ELF-1 (cell line): ENCODE results near the gene TMEM107.

ENCODE experiments used
- DNase-seq: peaks from one replicate; pipeline ENCODE4 v3.0.0-alpha.2; 2016; ENCODE audit warnings: low read depth, low spot score

Gene TMEM107

DNA sequence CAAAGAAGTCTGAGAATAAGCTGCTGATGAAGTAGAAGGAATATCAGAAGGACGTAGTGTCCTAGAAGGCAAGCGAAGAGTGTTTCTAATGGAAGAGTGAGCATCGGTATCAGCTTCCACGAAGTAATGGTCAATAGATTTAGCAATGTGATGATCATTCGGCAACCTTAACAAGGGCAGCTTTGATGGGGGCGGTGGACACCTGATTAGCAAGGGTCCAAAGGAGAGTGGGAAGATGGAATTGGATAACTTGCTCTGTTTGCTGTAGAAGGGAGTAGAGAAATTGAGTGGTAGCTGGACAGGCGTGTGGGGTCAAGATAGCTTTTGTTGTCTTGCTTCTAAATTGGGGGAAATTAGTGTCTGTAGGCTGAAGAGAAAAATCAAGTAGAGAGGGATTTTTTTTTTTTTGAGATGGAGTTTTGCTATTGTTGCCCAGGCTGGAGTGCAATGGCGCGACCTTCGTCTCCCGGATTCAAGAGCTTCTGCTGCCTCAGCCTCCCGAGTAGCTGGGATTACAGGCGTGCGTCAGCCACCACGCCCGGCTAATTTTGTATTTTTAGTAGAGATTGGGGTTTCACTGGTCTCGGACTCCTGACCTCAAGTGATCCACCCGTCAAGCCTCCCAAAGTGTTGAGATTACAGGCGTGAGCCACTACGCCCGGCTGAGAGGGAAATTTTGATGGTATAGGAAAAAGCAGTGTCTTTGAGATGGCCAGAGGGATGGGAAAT, 38.4 kb downstream of the TMEM107 start:
- no peak for DNase-seq

DNA sequence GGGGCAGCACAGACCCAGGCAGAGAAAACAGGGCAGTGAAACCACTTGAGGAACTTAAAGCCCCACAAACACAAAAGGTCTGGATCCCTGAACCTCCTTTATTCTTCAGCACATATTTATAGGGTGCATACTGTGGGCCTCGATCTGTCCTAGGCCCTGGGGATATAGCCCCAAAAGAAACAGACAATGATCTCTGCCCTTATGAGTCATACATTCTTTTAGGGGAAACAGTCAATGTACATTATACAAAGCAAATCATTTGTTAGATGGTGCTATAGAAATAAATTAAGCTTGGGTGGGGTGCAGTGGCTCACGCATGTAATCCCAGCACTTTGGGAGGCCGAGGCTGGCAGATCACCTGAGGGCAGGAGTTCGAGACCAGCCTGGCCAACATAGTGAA, 42.2 kb downstream of the TMEM107 start:
- no peak for DNase-seq

DNA sequence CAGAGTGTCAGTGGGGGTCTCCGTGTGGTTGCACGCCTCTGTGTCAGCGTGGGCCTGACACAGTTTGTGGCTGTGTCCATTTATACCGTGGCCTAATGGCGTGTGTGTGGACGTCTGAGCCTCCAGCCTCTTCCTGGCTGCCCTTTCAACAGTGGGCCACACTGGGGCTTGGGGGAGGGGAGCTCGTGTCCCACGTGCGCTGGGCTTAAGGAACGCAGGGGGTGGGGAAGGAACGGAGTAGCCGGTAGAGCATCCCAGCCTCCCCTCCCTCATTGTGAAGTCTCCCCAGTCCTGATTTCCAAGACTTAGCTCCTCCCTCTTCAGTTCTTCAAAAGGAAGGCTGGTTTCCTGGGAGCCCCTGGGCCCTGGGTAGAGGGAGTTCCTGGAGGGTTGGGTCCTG, 42.8 kb downstream of the TMEM107 start:
- DNase-seq: peak; percentile 80

DNA sequence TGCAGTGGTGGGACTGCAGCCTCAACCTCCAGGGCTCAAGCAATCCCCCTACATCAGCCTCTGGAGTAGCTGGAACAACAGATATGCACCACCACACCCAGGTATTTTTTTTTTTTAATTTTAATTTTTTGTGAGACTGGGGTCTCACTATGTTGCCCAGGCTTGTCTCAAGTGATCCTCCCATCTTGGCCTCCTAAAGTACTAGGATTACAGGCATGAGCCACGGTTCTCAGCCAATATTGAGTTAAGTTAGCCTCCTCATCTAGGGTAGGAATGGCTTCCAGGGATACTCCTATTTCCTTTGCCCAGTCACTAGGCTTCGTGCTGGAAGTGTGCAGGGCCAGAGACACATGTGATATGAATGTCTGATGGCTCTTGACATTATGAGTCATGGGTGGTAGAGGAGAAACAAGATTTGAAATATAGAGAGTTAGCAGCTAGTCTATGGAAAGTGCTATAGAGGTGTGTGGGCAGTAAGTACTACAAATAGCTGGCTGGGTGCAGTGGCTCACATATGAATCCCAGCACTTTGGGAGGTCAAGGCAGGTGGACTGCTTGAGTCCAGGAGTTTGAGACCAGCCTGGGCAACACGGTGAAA, 44.2 kb downstream of the TMEM107 start:
- DNase-seq: no peak

DNA sequence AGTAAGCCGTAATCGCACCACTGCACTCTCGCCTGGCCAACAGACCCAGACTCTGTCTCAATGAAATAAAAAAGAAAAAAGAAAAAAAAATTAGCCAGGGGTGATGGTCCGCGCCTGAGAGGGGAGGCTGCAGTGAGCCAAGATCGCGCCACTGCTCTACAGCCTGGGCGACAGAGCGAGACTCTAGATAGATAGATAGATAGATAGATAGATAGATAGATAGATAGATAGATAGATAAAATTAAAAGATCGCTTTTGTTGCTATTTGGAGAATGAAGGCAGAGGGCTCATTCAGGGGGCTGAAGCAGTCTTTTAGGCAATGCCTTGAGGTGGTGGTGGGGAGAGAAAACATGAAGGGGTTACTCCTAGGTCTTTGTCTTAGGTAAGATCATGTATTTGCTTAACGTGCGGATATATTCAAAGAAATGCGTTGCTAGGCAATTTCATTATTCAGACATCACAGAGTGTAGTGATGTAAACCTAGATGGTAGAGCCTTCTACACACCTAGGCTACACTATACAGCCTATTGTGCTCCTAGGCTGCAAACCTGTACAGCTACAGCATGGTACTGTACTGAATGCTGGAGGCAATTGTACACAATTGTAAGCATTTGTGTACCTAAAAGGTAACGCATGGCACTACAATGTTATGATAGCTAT, 47.9 kb downstream of the TMEM107 start:
- no peak for DNase-seq

DNA sequence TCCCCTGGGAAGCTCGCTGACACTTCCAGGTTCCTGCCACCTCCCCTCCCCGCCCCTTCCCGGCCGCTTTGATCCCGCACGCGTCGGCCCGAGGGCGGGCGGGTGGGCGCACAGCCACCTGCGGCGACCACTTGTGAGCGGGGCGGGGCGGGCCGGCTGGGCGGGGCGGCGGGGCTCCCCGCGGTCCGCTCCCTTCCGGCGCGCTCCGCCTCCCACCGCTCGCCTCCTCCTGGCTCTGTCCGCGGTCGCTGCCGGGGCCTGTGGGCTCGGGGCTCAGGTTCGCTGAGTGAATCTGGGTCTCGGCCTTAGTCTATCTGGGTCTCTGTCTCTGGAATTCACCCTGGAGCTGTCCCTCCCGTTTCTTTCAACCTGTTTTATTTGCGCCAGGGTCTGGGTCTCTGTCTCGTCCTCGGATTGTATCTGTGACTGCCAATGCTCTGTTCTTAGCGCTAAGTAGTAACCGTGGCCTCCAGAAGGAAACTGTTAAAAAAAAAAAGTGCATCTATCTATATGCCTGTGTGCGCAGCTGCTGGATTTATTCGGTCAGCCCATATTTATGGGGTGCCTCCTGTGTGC, 49.6 kb downstream of the TMEM107 start:
- peak; percentile 72 for DNase-seq

DNA sequence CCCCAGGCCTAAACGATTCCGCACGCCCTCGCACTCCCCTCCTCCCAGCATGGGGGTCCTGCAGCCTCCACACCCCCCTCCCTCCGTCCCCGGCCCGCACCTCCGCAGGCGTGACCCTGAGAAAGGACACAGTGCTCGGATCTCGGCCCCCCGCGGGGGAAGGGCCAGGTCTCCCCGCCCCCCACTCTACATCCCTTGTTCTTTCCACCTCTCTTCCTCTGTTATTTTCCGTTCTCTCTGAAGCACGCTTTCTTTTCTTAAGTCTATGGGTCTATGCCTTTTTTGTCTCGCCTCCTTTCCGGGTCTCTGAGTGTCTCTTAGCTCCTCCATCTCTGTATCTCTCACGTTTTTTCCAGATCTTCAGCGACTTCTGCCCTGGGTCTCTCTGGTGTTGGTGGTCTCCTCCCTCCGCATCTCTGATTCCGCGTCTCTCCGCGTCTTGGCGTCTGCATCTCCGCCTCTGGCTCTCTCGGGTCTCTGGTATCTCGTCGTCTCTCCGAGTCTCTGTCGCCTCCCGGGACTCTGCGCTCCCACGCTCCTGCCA, 50.2 kb downstream of the TMEM107 start:
- DNase-seq: peak; percentile 66

DNA sequence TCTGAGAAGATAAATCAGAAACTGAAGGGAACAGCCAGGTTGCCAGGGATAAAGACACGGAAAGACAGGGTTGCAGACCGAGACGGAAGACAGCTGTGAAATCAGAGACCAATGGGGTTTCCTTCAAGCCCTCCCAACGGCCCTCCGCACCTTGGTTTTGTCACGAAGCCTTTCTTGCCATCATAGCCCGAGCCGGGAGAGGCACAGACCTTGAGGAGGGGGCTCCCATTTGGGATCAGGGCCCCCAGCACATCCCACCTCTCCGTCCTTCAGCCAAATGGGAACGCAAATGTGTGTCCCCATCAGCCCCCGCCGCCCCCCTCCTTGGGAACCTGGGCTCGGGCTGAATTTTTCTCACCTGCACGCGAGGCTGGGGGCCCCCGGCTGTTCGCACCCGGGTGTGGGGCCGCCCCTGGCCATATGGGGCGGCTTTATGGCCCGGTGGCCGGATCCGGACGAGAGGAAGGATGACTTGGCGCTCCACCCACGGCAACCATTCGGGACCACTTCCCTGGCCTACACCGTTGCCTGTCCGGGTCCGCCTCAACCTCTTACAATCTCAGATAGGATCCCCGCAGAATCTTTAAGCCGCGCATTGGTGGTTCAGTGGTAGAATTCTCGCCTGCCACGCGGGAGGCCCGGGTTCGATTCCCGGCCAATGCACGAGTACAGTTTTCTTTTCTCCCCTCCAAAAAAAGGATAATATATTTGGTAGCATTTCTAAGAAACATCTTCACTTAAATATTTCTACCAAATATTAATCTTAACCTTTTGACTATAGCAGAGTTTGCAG, 50.8 kb downstream of the TMEM107 start:
- peak; percentile 90 for DNase-seq

DNA sequence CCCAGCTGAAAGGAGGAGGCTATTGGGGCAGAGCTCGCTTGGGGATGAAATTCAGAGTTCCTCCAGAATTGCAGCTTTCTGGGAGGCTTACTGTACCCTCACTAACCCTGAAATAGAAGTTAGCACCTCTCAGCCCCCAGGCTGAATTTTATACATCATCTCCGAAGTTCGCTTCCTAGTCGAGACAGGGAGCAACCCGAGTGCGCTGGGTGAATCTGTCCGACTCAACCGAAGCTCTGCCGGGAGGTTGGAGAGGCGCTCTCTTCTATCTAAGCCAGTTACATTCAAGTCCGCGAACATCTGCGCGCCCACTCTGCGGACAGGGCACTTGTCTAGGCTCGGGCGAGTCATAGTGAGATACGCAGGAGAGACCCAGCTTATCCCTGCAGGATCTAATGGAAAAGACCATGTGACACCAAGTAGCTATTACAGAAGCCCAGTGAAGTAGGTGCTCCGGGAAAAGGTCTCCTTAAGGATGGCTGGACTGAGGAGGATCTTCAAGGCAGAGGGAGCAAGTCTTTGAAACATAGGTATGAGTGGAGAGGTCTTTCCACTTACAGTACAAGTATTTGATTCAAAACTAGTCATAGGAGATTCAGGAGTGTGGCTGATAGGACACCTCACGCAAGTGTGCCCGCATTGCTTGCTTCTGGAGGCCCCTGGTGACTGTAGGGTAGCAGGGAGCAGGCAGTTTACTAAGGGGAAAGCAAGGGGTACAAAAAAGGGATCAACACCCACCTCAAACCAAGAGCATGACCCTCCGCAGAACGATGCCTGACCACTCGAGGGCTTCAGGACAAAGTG, 51.6 kb downstream of the TMEM107 start:
- DNase-seq: peak; percentile 50

DNA sequence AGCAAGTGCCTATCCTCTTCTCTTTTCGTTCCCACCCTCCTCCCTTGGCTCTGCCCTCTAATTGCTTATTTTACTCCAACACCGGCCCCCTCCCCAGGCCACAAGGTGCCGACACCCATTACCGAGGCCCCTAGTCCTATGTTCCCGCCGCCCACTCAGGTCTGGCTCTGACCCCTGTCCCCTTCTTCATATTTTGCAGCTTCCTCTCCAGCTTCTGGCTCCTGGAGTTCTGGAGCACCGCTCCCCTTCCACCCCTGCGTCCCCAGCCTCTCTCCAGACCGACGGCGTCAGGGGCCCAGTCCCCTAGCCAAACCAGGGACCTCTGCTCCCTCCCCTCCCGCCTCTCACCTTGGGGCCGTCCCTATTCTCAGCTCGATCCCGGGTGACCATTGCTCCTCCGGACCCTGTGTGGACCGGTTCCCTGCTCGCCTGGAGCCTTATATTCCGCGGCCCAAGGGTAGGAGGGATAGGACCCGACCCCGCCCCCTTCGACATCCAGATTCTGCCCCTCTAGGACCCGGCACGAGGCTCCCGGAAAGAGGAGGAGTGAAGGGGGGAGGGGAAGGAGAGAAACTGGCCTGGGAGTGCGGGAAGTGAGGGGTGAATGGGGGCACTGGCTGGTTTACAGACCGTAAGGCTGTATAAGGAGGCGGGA, 52.4 kb downstream of the TMEM107 start, which contains the start of gene HES7:
Gene HES7 (minus strand): TSS at position 412 of the 655 bp plus-strand sequence. CDS start 22 bp downstream, at position 390.
- DNase-seq: peak; percentile 53

DNA sequence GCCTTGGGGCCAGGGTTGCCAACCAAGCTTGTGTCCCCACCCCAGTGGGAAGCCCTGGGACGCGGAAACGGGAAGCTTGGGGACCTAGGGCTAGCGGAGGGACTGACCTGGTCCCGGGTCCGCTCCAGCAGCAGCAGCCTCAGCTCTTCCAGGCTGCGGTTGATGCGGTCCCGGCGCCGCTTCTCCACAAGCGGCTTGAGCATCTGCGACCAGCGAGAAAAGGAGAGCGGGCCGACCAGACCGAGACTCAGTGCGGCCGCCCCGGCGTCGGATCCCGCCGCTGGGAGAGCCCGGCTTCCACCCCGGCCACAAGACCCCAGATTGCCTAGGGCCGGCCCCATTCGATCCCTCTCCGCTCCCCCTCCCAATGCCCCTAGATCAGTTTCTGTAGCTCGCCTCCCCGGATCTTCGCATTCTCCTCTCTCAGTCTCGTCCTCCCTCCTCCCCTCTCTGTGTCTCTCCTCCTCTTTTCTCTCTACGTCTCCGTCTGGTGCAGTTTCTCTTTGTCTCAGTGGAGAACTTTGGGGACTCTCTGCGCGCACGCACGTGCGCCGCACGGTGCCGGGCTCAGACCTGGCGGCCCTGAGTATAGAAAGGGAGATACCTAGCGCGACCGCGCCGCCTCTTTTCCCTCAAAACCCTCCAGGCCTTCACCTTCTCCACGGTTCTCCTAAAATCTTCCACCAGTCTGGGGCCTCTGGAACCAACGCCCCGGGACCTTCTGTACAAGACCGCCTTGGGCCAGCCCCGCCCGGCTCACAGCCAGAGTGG, 53.1 kb downstream of the TMEM107 start:
- DNase-seq: peak; percentile 47
